ENCODE results near the gene SH3BGRL2. TPM values are rescaled to one million over a fixed set of nuclear protein-coding genes. Genes with fewer than 3 reads are reported as not detected.

The SH3BGRL2 gene
- 1 to 10 TPM in 1 of 2 experiments, under 1 TPM in 1; 0.94 to 1.1 TPM for total RNA-seq

DNA sequence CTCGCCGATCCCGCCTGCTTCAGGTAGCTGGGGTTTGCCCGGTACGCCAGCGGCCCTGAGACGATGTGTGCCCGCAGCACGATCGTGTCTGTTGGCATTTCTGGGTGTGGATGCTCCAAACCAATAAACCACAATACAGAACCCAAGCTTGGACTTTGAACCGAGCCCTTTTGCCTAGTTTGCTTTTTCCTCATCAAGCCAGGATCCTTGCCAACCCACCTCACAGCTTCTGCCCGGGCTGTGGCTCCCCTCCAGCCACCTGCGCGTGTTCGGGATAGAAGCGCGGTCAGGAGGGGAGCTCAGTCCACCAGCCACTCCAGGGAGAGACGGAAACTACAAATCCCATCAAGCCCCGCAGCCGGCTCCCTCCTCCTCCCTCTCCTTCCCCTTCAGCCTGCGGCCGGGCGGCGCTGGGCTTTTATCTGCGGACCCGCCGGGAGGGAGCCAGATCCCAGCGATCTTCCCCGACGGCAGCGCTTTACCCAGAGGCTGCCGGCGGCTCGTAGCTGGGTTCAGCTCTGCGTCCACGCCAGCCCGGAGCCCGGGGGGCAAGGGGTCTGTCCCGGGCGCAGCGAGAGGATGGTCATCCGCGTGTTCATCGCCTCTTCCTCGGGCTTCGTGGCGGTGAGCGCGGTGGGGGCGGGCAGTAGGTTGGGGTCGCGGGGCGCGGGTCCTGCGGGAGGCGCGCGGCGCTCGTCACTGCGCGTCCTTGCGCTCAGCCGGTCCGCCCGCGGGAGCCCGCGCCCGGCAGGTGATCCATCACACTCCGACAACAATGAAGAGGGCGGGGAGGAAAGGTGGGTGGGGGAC, at the start of gene SH3BGRL2:
Gene SH3BGRL2 (plus strand): TSS at position 447 of the 810 bp plus-strand sequence. CDS start 133 bp downstream, at position 580.
- CTCF ChIA-PET = no interaction called here
- POLR2A ChIA-PET = no interaction called here

DNA sequence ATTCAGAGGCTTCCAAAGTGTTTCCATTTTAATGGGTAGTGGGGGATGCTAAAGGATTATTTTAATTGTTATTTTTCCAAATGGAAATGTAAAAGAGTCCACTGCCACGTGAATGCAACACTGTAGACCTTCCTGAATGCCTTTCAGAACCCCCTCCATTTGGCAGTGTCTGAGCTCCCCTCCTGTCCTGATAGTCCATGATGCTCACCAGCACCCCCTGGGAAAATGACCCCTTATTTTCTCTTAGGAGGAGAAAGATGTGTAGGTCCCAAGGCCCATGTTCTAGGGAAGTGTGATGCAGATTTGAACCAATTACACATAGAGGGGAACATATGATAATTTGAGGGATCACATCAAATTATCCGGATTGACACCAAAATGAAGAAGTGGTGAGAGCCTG, 46.8 kb upstream of the SH3BGRL2 start:
- CTCF ChIA-PET = no interaction called here
- POLR2A ChIA-PET = no interaction called here

DNA sequence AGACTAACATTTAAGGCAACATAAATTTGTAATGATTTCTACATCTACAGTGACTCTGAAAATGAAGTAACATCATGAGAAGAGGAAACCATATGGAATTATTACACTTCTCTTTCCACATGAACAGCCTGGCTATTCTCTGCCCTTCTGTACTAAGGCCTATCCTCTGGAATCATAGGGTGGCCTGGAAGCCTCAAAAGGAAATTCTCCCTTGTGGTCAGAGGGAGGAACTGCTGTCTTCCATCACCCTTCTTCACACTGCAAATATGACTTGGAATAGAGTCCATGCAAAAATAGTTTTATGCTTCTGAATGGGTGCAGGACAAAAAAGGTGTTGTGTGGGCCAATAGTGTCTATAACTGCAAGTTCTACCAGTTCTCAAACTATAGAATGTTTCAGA, 44.6 kb upstream of the SH3BGRL2 start:
- CTCF ChIA-PET = interaction anchor here (0.6 kb wide), 1 partner anchor 41 kb away, joined by 3 read pairs; no protein-coding TSS in a partner anchor

GRCh38 chr6:79589701-79590100, 41.4 kb upstream of the SH3BGRL2 start:
- ChIA-PET POLR2A (no interaction called here), CTCF (no interaction called here)

More for the DNA sequence above, 44.6 kb upstream of the SH3BGRL2 start:
- POLR2A ChIA-PET = no interaction called here

GRCh38 chr6:79597155-79597554, 34.0 kb upstream of the SH3BGRL2 start:
- CTCF ChIA-PET = no interaction called here
- POLR2A ChIA-PET = no interaction called here

- POLR2A ChIA-PET = no interaction called here
- CTCF ChIA-PET = no interaction called here
Observed at GRCh38 chr6:79598012-79598411, 33.1 kb upstream of the SH3BGRL2 start.

GRCh38 chr6:79599725-79600259, 31.3 kb upstream of the SH3BGRL2 start:
- ChIA-PET POLR2A (no interaction called here), CTCF (no interaction called here)

- ChIA-PET CTCF (no interaction called here), POLR2A (no interaction called here)
Observed at GRCh38 chr6:79600313-79600712, 30.8 kb upstream of the SH3BGRL2 start.

GRCh38 chr6:79600812-79601609, 30.1 kb upstream of the SH3BGRL2 start:
- CTCF ChIA-PET = no interaction called here
- POLR2A ChIA-PET = no interaction called here

DNA sequence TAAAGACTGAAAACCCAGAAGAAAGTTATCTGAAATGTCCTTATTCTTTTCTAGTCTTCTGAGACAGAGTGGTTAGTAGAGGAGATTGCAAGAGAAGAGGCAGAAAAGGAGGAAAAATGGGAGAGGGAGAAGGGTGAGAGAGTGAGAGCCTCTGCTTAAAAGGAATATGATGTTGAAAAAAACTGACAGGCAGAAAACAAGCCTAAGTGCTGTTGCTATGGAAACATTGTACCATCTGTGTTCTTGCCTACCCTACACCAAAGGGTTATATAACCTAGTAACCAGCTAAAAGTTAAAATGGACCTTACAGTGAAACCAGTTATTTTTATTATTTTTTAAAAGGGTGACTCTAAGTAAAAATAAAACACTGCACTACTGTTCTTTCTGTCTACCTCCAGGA, 28.3 kb upstream of the SH3BGRL2 start:
- ChIA-PET POLR2A (no interaction called here), CTCF (no interaction called here)

- ChIA-PET POLR2A (no interaction called here), CTCF (no interaction called here)
Observed at GRCh38 chr6:79604583-79605037, 26.5 kb upstream of the SH3BGRL2 start.

- CTCF ChIA-PET = no interaction called here
Observed at GRCh38 chr6:79605061-79605460, 26.1 kb upstream of the SH3BGRL2 start.

GRCh38 chr6:79605968-79606764, 25.0 kb upstream of the SH3BGRL2 start:
- CTCF ChIA-PET = no interaction called here
- POLR2A ChIA-PET = no interaction called here

More at GRCh38 chr6:79605061-79605460, 26.1 kb upstream of the SH3BGRL2 start:
- POLR2A ChIA-PET = no interaction called here

DNA sequence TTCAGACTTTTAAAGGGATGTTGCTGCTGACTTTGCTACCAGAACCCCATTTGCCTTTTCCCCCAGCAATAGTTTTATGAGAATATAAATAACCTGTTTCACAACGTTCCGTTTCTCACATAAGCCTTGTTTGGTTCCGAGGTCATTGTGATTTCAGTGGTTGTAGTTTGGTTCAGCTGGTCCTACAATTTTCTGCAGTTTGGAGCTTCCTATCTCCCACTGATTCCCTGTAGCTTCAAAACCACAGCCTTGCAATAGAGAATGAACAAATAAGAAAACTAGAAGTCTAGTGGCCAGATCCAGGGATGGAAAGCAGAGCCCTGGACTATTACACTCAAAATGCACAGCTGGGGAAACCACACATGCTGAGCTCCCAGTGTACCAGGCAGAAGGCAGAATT, 24.1 kb upstream of the SH3BGRL2 start:
- POLR2A ChIA-PET = no interaction called here

DNA sequence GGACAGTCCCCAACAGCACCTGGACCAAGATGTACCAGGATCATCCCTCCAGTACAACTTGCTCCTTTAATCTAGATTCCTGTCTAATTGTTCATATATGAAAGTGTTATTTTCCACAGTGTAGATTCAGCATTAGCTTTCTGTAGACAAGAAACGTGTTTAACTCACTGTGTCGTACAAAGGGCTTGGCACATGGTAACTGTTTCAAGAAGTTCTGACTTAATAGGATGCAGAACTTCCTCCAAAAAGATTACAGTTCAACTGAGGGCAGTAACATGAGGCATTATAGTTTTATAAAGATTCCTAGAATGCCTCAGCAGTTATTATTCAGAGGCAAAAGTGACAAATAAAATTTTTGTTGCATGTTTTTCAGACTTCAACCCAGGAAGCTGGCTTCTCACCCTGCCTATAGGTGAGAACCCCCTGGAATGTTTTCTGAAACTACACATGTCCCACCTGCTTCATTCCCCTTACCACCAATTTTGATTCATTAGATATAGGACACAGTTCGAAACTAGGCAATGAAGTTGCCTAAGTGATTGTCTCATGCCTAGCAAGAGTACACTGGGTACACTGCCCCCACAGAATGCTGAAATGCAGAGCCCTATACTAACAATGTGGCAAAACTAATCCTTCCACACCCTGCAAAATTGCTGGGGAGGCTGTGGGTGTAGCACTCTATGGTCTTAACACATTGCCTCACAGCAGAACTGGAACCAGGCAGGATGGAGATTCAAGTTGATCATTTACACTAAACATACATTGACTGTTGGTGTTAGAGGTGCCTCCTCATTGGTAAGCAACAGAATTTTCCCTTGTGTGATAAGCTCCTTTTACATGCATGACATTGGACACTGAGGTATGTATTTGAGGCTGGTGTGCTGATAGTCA, 22.6 kb upstream of the SH3BGRL2 start:
- ChIA-PET POLR2A (no interaction called here), CTCF (no interaction called here)

More for the DNA sequence above, 24.1 kb upstream of the SH3BGRL2 start:
- CTCF ChIA-PET = no interaction called here

DNA sequence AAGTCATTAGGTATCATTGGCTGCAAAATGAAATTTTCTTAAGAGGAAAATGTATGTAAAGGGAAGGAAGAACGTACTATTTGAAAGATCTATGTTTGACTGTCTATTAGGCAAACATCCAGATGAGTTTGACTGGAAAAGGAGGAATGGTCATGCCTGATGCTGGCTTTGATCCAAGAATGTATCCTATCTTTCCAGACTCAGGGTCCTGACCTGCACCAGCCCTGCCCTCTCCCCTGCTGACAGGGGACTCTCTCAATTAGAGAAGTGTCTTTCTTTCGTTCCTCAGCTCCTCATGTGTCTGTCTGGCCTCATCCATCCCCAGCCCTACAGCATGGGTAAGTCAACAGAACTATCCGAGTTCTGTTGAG, 21.9 kb upstream of the SH3BGRL2 start:
- CTCF ChIA-PET = no interaction called here
- POLR2A ChIA-PET = no interaction called here

DNA sequence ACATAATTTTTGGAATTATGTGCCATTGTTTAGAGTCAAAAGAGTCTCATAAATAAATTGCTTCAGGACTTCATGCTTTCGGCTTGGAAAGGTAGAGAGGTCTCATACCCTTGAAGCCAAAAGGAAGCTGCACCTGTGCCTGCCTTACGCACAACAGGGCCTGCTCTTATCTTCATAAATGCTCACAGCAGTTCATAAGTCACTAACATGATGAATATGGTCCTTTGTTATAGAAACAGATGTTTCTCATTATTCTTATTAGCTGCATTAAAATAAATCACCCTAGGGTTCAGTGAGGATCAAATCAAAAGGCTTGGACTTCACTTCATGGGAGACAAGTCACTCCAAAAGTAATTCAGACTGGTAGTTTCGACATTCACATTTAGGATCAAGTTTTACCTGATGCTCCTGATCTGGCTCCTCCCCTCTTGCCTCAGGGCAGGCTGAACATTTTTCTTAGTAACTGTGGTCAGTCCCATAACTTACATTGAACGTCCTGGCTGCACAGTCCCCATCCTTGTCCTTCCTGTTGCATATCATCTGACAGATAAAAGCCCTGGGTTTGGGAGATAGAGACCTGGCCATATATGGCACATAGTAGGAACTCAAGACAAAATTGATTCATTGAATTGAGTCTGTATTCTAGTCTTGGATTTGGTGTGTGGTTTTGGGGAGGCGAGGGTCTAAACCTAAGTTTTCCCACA, 20.7 kb upstream of the SH3BGRL2 start:
- CTCF ChIA-PET = no interaction called here
- POLR2A ChIA-PET = no interaction called here

GRCh38 chr6:79612457-79612856, 18.7 kb upstream of the SH3BGRL2 start:
- ChIA-PET CTCF (no interaction called here), POLR2A (no interaction called here)

GRCh38 chr6:79612918-79613317, 18.2 kb upstream of the SH3BGRL2 start:
- POLR2A ChIA-PET = no interaction called here
- CTCF ChIA-PET = no interaction called here

Data from activated CD8-positive, alpha-beta memory T cell treated with anti-CD3 and anti-CD28 coated beads for 36 hours (primary cell).